GM12801 (cell line): ENCODE data around the gene TMEM114.

Source experiments
- TF ChIP-seq, protein P1 (sequence below): IDR thresholded peaks from one replicate; pipeline ENCODE4 v1.5.1; 2011; ENCODE audit warnings: control low read depth; ENCODE audit not compliant: insufficient read length; ENCODE audit errors: extremely low read depth

TMEM114 gene

DNA sequence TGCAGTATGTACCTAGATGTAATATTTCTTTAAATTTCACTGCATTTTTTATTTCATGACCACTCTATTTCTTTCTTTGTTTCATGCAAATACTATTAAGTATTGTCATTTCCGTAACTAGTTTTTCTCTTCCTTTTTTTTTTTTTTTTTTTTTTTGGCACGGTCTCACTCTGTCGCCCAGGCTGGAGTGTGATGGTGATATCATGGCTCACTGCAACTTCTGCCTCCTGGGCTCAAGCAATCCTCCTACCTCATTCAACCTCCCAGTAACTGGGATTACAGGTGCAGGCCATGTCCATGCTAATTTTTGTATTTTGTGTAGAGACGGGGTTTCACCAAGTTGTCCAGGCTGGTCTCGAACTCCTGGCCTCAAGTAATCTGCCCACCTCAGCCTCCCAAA, 70.7 kb downstream of the TMEM114 start:
- TF ChIP-seq, protein P1, sequence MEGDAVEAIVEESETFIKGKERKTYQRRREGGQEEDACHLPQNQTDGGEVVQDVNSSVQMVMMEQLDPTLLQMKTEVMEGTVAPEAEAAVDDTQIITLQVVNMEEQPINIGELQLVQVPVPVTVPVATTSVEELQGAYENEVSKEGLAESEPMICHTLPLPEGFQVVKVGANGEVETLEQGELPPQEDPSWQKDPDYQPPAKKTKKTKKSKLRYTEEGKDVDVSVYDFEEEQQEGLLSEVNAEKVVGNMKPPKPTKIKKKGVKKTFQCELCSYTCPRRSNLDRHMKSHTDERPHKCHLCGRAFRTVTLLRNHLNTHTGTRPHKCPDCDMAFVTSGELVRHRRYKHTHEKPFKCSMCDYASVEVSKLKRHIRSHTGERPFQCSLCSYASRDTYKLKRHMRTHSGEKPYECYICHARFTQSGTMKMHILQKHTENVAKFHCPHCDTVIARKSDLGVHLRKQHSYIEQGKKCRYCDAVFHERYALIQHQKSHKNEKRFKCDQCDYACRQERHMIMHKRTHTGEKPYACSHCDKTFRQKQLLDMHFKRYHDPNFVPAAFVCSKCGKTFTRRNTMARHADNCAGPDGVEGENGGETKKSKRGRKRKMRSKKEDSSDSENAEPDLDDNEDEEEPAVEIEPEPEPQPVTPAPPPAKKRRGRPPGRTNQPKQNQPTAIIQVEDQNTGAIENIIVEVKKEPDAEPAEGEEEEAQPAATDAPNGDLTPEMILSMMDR, result no peak
